Hepatocyte (in vitro differentiated cells): ENCODE results near the gene SBNO1.
"Not testable (repeated sequence)": the region's sequence is repeated elsewhere in the genome, so short reads cannot be mapped to it uniquely, and the experiment has no call there.

Source experiments
- EZH2 ChIP-seq: fragments of 200-600 bp; sonication (generic); IDR thresholded peaks from 2 replicates; pipeline ENCODE4 v1.6.1; 2016; ENCODE audit warnings: antibody characterized with exemption, mild to moderate bottlenecking, borderline replicate concordance
- TF ChIP-seq, protein P1 (sequence below): fragments of 200-600 bp; sonication (generic); IDR thresholded peaks from 2 replicates; pipeline ENCODE4 v1.5.1; 2016; ENCODE audit warnings: antibody characterized with exemption, mild to moderate bottlenecking; ENCODE audit not compliant: poor library complexity

DNA sequence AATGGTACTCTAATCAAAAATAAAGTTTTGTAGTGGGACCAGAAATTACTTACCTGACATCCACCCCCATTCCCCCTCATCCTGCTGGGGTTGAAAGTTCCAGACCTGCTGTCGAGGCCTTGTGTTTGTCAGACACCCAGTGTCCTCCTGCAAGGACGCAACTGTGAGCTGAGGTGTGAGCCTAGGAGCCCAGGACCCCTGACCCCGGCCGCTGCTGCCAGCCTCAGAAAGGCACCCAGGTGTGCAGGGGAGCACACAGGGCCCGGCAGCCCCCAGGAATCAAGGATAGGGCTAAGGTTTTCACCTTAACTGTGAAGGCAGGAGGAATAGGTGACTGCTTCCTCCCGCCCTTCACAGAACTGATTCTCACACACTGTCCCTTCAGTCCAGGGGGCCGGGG, 44.0 kb upstream of the SBNO1 start:
- TF ChIP-seq, protein P1, sequence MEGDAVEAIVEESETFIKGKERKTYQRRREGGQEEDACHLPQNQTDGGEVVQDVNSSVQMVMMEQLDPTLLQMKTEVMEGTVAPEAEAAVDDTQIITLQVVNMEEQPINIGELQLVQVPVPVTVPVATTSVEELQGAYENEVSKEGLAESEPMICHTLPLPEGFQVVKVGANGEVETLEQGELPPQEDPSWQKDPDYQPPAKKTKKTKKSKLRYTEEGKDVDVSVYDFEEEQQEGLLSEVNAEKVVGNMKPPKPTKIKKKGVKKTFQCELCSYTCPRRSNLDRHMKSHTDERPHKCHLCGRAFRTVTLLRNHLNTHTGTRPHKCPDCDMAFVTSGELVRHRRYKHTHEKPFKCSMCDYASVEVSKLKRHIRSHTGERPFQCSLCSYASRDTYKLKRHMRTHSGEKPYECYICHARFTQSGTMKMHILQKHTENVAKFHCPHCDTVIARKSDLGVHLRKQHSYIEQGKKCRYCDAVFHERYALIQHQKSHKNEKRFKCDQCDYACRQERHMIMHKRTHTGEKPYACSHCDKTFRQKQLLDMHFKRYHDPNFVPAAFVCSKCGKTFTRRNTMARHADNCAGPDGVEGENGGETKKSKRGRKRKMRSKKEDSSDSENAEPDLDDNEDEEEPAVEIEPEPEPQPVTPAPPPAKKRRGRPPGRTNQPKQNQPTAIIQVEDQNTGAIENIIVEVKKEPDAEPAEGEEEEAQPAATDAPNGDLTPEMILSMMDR = not testable (repeated sequence)
- TF ChIP-seq EZH2 = not testable (repeated sequence)
